AG09309 (cell line): ENCODE results near the gene SNAP23.

Experiments used
- DNase-seq: peaks from one replicate; pipeline ENCODE4 v3.0.0-alpha.2; 2010; ENCODE audit warnings: low read depth
- H3K4me3 ChIP-seq: 2 replicates; pipeline ENCODE4 v1.5.1; 2011; ENCODE audit warnings: mild to moderate bottlenecking, low read depth, low read length, moderate library complexity; ENCODE audit not compliant: control insufficient read depth
- TF ChIP-seq, protein P1 (sequence below): IDR thresholded peaks from 2 replicates; pipeline ENCODE4 v1.5.1; 2011; ENCODE audit warnings: mild to moderate bottlenecking, low read depth, low read length, inconsistent platforms; ENCODE audit not compliant: insufficient read depth, control insufficient read depth; ENCODE audit errors: missing control alignments

Gene SNAP23

DNA sequence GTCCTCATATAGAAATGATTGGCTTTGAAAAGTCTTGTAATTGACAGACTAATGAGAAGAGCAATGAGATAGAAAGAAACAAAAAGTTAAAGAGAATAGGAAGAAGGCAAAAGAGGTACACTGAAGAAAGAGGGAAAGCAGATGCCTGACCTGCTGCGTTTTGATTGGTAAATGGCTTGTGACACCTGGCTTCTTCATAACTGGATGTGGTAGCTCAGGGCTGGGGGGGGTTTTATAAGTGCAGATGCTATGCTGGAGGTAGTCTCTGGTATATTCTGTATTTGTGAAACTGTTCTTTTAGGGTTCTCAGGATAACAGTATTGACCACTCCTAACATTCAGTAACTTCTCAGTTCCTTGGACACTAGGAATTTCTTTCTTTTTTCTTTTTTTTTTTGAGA lies 81.3 kb downstream of the SNAP23 start:
- DNase-seq: no peak
- TF ChIP-seq, protein P1, sequence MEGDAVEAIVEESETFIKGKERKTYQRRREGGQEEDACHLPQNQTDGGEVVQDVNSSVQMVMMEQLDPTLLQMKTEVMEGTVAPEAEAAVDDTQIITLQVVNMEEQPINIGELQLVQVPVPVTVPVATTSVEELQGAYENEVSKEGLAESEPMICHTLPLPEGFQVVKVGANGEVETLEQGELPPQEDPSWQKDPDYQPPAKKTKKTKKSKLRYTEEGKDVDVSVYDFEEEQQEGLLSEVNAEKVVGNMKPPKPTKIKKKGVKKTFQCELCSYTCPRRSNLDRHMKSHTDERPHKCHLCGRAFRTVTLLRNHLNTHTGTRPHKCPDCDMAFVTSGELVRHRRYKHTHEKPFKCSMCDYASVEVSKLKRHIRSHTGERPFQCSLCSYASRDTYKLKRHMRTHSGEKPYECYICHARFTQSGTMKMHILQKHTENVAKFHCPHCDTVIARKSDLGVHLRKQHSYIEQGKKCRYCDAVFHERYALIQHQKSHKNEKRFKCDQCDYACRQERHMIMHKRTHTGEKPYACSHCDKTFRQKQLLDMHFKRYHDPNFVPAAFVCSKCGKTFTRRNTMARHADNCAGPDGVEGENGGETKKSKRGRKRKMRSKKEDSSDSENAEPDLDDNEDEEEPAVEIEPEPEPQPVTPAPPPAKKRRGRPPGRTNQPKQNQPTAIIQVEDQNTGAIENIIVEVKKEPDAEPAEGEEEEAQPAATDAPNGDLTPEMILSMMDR: no peak
- H3K4me3 ChIP-seq: no peak overlapping the region

DNA sequence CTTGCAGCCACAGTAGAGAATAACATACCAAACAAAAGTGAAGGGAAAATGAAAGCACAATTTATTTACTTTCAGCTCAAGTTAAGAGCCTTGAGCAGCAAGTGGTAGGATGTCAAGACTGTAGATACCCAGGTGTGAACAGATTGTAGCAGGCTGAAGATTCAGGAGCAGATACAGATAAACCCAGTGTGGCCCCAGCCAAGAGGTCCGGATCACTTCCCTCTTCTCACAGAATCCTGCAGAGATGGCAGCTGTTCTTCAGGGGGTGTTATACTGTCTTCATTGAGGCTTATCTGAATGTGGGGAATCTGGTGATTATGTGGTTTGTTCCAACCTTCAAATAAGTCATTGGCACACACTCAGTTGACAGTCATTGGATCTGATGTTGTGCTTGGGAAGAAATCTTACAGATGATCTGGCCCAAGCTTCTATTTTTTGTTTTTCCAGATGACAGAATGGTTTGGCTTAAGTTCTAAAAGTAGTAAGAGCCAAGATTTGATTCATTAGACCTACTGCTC lies 82.1 kb downstream of the SNAP23 start:
- no peak overlapping the region for H3K4me3 ChIP-seq
- TF ChIP-seq, protein P1: no peak
- DNase-seq: peak; percentile 55

DNA sequence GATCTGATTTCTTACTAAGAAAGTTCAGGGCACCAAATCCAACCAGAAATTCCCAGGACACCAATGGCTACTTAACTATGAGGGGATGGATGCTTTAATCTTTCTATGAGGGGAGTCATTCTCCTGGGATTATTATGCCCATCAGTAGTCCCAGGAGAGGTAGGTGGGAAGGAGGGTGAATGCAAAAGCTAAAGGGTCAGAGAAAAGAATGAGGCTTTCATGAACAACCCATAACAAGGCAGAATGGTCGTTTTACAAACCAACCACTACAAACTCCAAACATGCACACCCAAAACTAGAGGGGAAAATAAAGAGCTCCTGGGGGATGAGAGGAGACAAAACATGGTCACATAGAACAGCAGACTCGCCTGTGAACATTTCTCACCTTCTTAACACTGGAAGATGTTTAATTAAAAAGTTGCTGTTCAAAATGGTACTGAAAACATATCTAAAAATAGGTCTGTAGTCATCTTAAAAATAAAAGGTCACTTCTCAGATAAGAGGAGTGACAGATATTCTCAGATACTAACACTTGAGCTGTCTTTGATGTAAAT lies 83.6 kb downstream of the SNAP23 start:
- DNase-seq: no peak
- TF ChIP-seq, protein P1: no peak

DNA sequence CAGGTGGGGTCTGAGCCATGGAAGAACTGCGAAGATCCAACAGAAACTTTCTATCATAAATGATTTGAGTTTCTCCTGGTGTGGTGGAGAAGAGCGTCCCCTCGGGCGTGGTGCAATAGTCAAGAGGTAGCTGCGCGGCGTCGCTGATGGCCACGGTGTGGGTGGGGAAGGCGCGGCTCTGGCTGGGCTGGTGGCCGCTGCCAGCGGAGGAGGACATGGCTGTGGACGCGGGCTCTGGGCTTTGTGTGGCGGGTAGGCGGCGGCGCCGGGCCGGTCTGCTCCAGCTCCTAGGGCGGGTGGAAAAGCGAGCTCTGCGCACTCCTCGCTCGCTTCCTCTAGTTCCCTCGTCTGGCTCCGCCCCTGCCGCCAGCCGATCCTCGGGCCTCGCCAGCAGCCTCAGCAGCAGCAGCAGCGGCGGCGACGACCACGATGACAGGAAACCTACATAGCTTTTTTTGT lies 85.9 kb downstream of the SNAP23 start:
- DNase-seq: no peak
- TF ChIP-seq, protein P1: no peak
- peak overlapping the region; percentile 47 for H3K4me3 ChIP-seq

More for the DNA sequence above, 83.6 kb downstream of the SNAP23 start:
- H3K4me3 ChIP-seq: no peak overlapping the region
